ENCODE data around the gene SUGCT. TPM values are rescaled to one million over a fixed set of nuclear protein-coding genes. Genes with fewer than 3 reads are reported as not detected.
"Not testable (repeated sequence)": the region's sequence is repeated elsewhere in the genome, so short reads cannot be mapped to it uniquely, and the experiment has no call there.

Gene SUGCT
- total RNA-seq, 1 donor from 2014 or later = 1.6 TPM

GRCh38 chr7:40145596-40146130, 10.9 kb downstream of the SUGCT start:
- not testable (repeated sequence) for H3K4me1 Mint-ChIP-seq (ENCODE audit: unreplicated experiment)

GRCh38 chr7:40147371-40148246, 12.8 kb downstream of the SUGCT start:
- Mint-ChIP-seq H3K4me3 (ENCODE audit: unreplicated experiment) (no peak overlapping the region), H3K36me3 (ENCODE audit: low read depth, unreplicated experiment) (no peaks in the 10 kb centered on the region), H3K4me1 (ENCODE audit: unreplicated experiment) (no peaks in the 10 kb centered on the region), H3K27me3 (ENCODE audit: unreplicated experiment) (peaks cover 1% of the 10 kb centered on the region), H3K27ac (ENCODE audit: unreplicated experiment) (no peak overlapping the region), H3K9me3 (ENCODE audit: unreplicated experiment) (no peaks in the 10 kb centered on the region)
- TF ChIP-seq, protein P1, sequence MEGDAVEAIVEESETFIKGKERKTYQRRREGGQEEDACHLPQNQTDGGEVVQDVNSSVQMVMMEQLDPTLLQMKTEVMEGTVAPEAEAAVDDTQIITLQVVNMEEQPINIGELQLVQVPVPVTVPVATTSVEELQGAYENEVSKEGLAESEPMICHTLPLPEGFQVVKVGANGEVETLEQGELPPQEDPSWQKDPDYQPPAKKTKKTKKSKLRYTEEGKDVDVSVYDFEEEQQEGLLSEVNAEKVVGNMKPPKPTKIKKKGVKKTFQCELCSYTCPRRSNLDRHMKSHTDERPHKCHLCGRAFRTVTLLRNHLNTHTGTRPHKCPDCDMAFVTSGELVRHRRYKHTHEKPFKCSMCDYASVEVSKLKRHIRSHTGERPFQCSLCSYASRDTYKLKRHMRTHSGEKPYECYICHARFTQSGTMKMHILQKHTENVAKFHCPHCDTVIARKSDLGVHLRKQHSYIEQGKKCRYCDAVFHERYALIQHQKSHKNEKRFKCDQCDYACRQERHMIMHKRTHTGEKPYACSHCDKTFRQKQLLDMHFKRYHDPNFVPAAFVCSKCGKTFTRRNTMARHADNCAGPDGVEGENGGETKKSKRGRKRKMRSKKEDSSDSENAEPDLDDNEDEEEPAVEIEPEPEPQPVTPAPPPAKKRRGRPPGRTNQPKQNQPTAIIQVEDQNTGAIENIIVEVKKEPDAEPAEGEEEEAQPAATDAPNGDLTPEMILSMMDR (IDR thresholded peaks at IDR 0.05; ENCODE audit: unreplicated experiment) = no peak
- no peak for DNase-seq (ENCODE audit: low spot score)

More at GRCh38 chr7:40145596-40146130, 10.9 kb downstream of the SUGCT start:
- DNase-seq (ENCODE audit: low spot score); H3K4me3 Mint-ChIP-seq (ENCODE audit: unreplicated experiment); H3K9me3 Mint-ChIP-seq (ENCODE audit: unreplicated experiment); H3K27ac Mint-ChIP-seq (ENCODE audit: unreplicated experiment); H3K36me3 Mint-ChIP-seq (ENCODE audit: low read depth, unreplicated experiment); H3K27me3 Mint-ChIP-seq (ENCODE audit: unreplicated experiment): not testable (repeated sequence)

DNA sequence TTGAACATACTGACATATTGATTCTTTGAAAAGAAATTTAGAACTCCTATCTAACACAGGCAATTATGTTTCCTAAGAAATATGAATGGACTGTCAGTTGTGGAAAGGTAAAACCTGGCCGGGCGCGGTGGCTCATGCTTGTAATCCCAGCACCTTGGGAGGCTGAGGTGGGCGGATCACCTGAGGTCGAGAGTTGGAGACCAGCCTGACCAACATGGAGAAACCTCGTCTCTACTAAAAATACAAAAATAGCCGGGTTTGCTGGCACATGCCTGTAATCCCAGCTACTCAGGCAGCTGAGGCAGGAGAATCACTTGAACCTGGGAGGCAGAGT, 13.4 kb downstream of the SUGCT start:
- H3K27ac Mint-ChIP-seq (ENCODE audit: unreplicated experiment) = not testable (repeated sequence)

DNA sequence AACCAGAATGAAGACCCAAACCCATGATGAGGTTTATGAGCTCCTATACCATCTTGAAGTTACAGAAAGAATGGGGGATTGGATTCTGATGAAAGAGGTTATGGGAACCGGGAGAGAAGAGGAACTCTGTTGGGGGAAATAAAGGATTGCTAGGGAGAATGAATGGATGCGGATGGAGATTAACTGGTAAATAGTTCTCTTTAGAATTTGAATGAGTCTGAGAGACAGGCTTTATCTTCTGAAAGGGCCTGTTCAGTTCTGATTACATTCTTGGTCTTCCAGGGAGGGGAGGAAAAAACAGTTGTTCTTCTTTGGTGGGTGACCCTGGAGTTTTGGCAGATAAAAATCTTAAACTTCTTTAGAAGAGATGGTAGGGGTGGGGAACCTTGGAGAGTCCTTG, 13.9 kb downstream of the SUGCT start:
- Mint-ChIP-seq H3K27me3 (ENCODE audit: unreplicated experiment) (peaks cover 2% of the 10 kb centered on the region), H3K27ac (ENCODE audit: unreplicated experiment) (no peak overlapping the region), H3K36me3 (ENCODE audit: low read depth, unreplicated experiment) (no peaks in the 10 kb centered on the region), H3K4me3 (ENCODE audit: unreplicated experiment) (no peak overlapping the region), H3K4me1 (ENCODE audit: unreplicated experiment) (no peaks in the 10 kb centered on the region), H3K9me3 (ENCODE audit: unreplicated experiment) (no peaks in the 10 kb centered on the region)
- TF ChIP-seq, protein P1 (IDR thresholded peaks at IDR 0.05; ENCODE audit: unreplicated experiment) = no peak
- no peak for DNase-seq (ENCODE audit: low spot score)

More for the DNA sequence above, 13.4 kb downstream of the SUGCT start:
- H3K4me1 Mint-ChIP-seq (ENCODE audit: unreplicated experiment); H3K36me3 Mint-ChIP-seq (ENCODE audit: low read depth, unreplicated experiment); H3K9me3 Mint-ChIP-seq (ENCODE audit: unreplicated experiment); H3K4me3 Mint-ChIP-seq (ENCODE audit: unreplicated experiment); H3K27me3 Mint-ChIP-seq (ENCODE audit: unreplicated experiment); DNase-seq (ENCODE audit: low spot score): not testable (repeated sequence)

DNA sequence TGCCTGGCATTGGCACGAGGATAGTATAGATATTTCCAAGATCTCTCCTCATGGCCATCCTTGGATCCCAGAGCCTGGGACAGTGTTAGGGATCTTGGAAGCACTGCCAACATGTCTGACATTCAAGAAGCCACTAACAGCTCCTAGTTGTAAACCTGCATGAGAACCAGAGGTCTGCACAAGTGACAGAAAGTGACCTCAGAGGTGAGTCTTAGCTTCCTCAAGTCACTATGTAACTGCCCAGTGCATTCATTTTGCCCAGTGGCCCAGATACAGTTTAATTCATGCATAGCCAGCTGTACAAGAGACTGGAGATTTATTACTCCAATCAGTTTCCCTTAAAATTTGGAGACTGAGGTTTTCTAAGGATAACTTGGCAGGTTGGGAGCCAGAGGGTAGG, 16.7 kb downstream of the SUGCT start:
- no peaks in the 10 kb centered on the region for H3K36me3 Mint-ChIP-seq (ENCODE audit: low read depth, unreplicated experiment)
- H3K4me1 Mint-ChIP-seq (ENCODE audit: unreplicated experiment) = no peaks in the 10 kb centered on the region
- no peak overlapping the region for H3K27ac Mint-ChIP-seq (ENCODE audit: unreplicated experiment)
- peaks cover 2% of the 10 kb centered on the region for H3K27me3 Mint-ChIP-seq (ENCODE audit: unreplicated experiment)
- DNase-seq (ENCODE audit: low spot score) = no peak
- H3K4me3 Mint-ChIP-seq (ENCODE audit: unreplicated experiment) = no peak overlapping the region
- H3K9me3 Mint-ChIP-seq (ENCODE audit: unreplicated experiment) = no peaks in the 10 kb centered on the region
- TF ChIP-seq, protein P1 (IDR thresholded peaks at IDR 0.05; ENCODE audit: unreplicated experiment) = no peak

- no peaks in the 10 kb centered on the region for H3K36me3 Mint-ChIP-seq (ENCODE audit: low read depth, unreplicated experiment)
- no peaks in the 10 kb centered on the region for H3K9me3 Mint-ChIP-seq (ENCODE audit: unreplicated experiment)
- no peak overlapping the region for H3K4me3 Mint-ChIP-seq (ENCODE audit: unreplicated experiment)
- peaks cover 1% of the 10 kb centered on the region for H3K27me3 Mint-ChIP-seq (ENCODE audit: unreplicated experiment)
- no peaks in the 10 kb centered on the region for H3K4me1 Mint-ChIP-seq (ENCODE audit: unreplicated experiment)
- no peak overlapping the region for H3K27ac Mint-ChIP-seq (ENCODE audit: unreplicated experiment)
- no peak for DNase-seq (ENCODE audit: low spot score)
- TF ChIP-seq, protein P1 (IDR thresholded peaks at IDR 0.05; ENCODE audit: unreplicated experiment) = no peak
Observed at GRCh38 chr7:40156988-40157387, 22.2 kb downstream of the SUGCT start.

Data from endothelial cell (in vitro differentiated cells).